ENCODE data around the gene SANBR. TPM values are rescaled to one million over a fixed set of nuclear protein-coding genes. Genes with fewer than 3 reads are reported as not detected.

The SANBR gene
- total RNA-seq, 1 experiment from 2014 or later: 10.1 TPM

- Histone ChIP-seq H3K9me3 (ENCODE audit: control insufficient read depth, low read depth, low read length) (no peaks in the 10 kb centered on the region), H2BK20ac (ENCODE audit: low read depth, low read length, poor library complexity, severe bottlenecking) (no peak overlapping the region), H3K4me1 (ENCODE audit: insufficient read depth, low read length) (no peaks in the 10 kb centered on the region), H3K23me2 (ENCODE audit: insufficient read length, low read depth, low read length, poor library complexity, severe bottlenecking) (no peaks in the 10 kb centered on the region), H2BK5ac (ENCODE audit: insufficient read length, low read length) (no peak overlapping the region), H3T11ph (ENCODE audit: low read length) (no peak overlapping the region), H3K4ac (ENCODE audit: low read depth, low read length) (no peak overlapping the region), H4K91ac (ENCODE audit: insufficient read length, low read depth, low read length) (no peak overlapping the region), H2BK120ac (ENCODE audit: low read depth, low read length, poor library complexity, severe bottlenecking) (no peak overlapping the region), H3K79me2 (ENCODE audit: insufficient read depth, low read length) (no peaks in the 10 kb centered on the region), H3K79me1 (ENCODE audit: insufficient read depth, low read depth, low read length, poor library complexity, severe bottlenecking) (no peaks in the 10 kb centered on the region), H3K27me3 (ENCODE audit: insufficient read depth, low read length) (no peaks in the 10 kb centered on the region), H2BK15ac (ENCODE audit: low read depth, low read length) (no peak overlapping the region), H2AFZ (ENCODE audit: low read length) (no peak overlapping the region), H3K4me2 (ENCODE audit: insufficient read depth, insufficient read length, low read length) (no peak overlapping the region), H3K27ac (ENCODE audit: insufficient read length, low read depth, low read length) (no peak overlapping the region), H3K9ac (ENCODE audit: extremely low read depth, insufficient read length, low read length) (no peak overlapping the region), H3K18ac (ENCODE audit: insufficient read length, low read depth, low read length) (no peak overlapping the region), H4K20me1 (ENCODE audit: control insufficient read depth, insufficient read depth, insufficient read length) (no peaks in the 10 kb centered on the region), H3K56ac (ENCODE audit: insufficient read length, low read depth, low read length) (no peak overlapping the region), H4K5ac (ENCODE audit: insufficient read length, low read depth, low read length) (no peak overlapping the region), H2BK12ac (ENCODE audit: insufficient read length, low read depth, low read length) (no peak overlapping the region), H4K8ac (replicated peaks; ENCODE audit: insufficient read length, low read depth, low read length) (no peak overlapping the region), H2AK5ac (ENCODE audit: insufficient read length, low read length) (no peak overlapping the region), H3K23ac (ENCODE audit: insufficient read length, low read depth, low read length) (no peak overlapping the region), H3K14ac (ENCODE audit: insufficient read depth, low read length) (no peak overlapping the region)
- Mint-ChIP-seq H3K4me3 (no peak overlapping the region), H3K9me3 (no peaks in the 10 kb centered on the region), H3K36me3 (ENCODE audit: insufficient read depth in 1 of 3, low read depth in 3 of 3) (peaks cover 4 to 21% (median 13%) of the 10 kb centered on the region in 3 experiments; a peak in 5 of 7 replicates), H3K27me3 (ENCODE audit: low read depth) (no peaks in the 10 kb centered on the region), H3K4me1 (no peaks in the 10 kb centered on the region), H3K27ac (no peak overlapping the region)
- no peak for TF ChIP-seq CTCF (conservative IDR thresholded peaks at IDR 0.05)
- no peak for DNase-seq
Observed at GRCh38 chr2:61089797-61090196, 24.1 kb downstream of the SANBR start.

Data from H9 (cell line).